Measurements from ENCODE around the gene MAGEA2B.
"Not testable (repeated sequence)": the region's sequence is repeated elsewhere in the genome, so short reads cannot be mapped to it uniquely, and the experiment has no call there.

Gene MAGEA2B

GRCh38 chrX:152758918-152759317 is 44.5 kb downstream of the MAGEA2B start, which contains the start of gene CSAG3:
Gene CSAG3 (plus strand): TSS chrX:152759218.
- not testable (repeated sequence) for DNase-seq (ENCODE audit: low read depth in 2 of 2)

GRCh38 chrX:152759544-152759943 is 45.1 kb downstream of the MAGEA2B start:
- DNase-seq (ENCODE audit: low read depth in 2 of 2) = not testable (repeated sequence)

GRCh38 chrX:152761582-152761981 is 47.2 kb downstream of the MAGEA2B start:
- DNase-seq (ENCODE audit: low read depth in 2 of 2) = not testable (repeated sequence)

- not testable (repeated sequence) for DNase-seq (ENCODE audit: low read depth in 2 of 2)
These were observed 52.1 kb downstream of the MAGEA2B start for GRCh38 chrX:152766562-152766961.

All from stimulated activated CD4-positive, alpha-beta T cell treated with anti-CD3 and anti-CD28 coated beads, Interleukin-4, amount 100 ng/mL, for 48 hours (primary cell).